Spleen (tissue), 7 donors: Measurements from ENCODE around the gene DEFB121.

Experiments used
- CTCF ChIP-seq, 11 experiments: fragments of 200-600 bp in 7 of 11; fragments of 450-650 bp in 4 of 11; sonication (generic) in 4 of 11; IDR thresholded peaks in 8 of 11; conservative IDR thresholded peaks in 3 of 11; 1 replicate in 7 of 11; 2 replicates in 4 of 11; pipeline versions ENCODE4 v1.4.0 to v1.8.0; 2016 to 2021; ENCODE audit warnings: antibody characterized with exemption in 11 of 11, inconsistent platforms in 4 of 11, mild to moderate bottlenecking in 1 of 11
- POLR2A ChIP-seq, 3 donors: fragments of 450-650 bp; IDR thresholded peaks; one replicate each; pipeline ENCODE4 v1.5.1; 2017; ENCODE audit warnings: antibody characterized with exemption in 3 of 3, mild to moderate bottlenecking in 1 of 3
- donor health status: DM: no; HTN: no; CAD: no; lungs with moderate emphysema.
- donor health status: DM: no; HTN: no; CAD: no.
- donor health status: DM: no; HTN: no; CAD: no.

GRCh38 chr20:31414381-31414780 lies 8.4 kb upstream of the DEFB121 start:
- no peak for TF ChIP-seq POLR2A (IDR thresholded peaks at IDR 0.05)
- TF ChIP-seq CTCF (IDR thresholded peaks at IDR 0.05 in 8 of 11, conservative IDR thresholded peaks at IDR 0.05 in 3 of 11): no peak
